Adipose tissue (tissue), 3 donors: Measurements from ENCODE around the gene CFAP61. TPM values are rescaled to one million over a fixed set of nuclear protein-coding genes. Genes with fewer than 3 reads are reported as not detected.
"Not testable (repeated sequence)": the region's sequence is repeated elsewhere in the genome, so short reads cannot be mapped to it uniquely, and the experiment has no call there.

Experiments
- H3K27ac ChIP-seq: one replicate; pipeline ENCODE4 v1.5.1; 2013; ENCODE audit warnings: low read depth, low read length
- WGBS, 3 donors: extraction: QIAGEN DNeasy Blood & Tissue Kit; methylation state at CpG; one replicate each; pipeline ENCODE4 v1.1.7; 2013; 5-methylcytosine and 5-hydroxymethylcytosine counted together
- polyA plus RNA-seq, 3 donors: library from polyadenylated mRNA; stranded (reverse); fragments of 200-250 nt; gene quantifications; one replicate each; pipeline ENCODE4 v1.2.3, GENCODE V29; 2013
- donor health status: healthy with polysubstance abuse.
- donor health status: Bipolar disorder and iron deficiency.
- donor health status: healthy.

Gene CFAP61
- polyA plus RNA-seq, 3 donors = 0.24 TPM; not detected in 2

DNA sequence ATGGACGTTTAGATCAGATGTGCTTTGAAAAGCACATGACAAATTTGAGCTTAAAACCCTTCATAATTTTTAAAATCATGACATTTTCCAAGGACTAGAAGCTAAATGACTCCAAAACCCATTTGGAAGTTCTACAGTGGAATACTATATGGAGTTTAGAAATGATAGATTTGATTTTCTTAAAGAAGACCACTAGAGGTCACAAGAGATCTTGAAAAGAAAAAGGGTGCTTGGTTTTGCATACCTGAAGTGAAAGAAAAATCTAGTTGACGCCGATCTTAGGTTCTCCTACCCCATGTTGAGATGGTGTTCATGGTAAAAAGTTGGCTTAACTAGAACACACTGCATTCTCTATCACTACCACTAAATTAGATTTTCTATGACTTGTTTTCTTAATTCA lies 31.5 kb downstream of the CFAP61 start:
- WGBS, 3 donors = 4 to 6% (median 5%) methylated on average over 3 of the region's 3 CpGs
- H3K27ac ChIP-seq = no peak overlapping the region

DNA sequence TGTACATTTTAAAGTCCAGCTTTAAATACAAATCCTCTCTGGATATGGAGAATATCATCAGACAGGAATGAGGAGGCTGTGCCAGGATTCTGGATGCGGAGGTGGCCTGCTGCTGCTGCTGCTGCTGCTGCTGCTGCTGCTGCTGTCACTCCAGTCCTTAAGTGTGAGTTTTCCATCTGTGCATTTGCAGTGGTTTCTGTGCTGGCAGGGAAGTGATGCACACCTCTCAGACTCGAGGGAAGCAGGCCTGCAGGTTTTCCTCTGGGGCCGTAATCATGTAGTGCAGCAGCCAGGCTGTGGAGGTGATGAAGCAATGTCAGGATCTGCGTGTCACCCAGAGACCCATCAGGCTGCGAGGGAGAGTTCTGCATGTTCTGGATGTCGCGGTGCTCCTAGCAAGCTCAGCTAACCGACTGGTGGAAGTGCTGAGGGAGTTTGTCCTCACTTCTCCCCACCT lies 32.0 kb downstream of the CFAP61 start:
- H3K27ac ChIP-seq = no peak overlapping the region
- WGBS, 3 donors = 60 to 78% (median 66%) methylated on average over 8 of the region's 8 CpGs

DNA sequence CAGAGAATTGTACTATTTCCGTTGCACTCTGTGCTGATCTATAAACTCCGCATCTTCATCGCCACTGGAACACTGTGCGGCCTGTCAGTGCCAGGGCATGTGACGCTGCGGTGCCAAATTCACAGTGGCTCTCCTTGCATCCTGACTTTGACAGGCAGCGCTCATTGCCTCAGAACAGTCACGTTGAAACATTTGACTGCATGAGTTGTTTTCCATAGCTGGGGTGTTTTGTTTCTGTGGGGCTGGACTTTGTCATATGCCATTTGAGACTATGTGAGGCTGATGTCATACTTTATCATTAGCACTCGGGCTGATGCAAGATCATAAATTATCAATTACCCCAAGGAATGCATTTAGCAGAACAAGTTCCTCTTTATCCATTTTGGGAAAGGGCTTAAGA lies 32.7 kb downstream of the CFAP61 start:
- WGBS, 3 donors = 78 to 83% (median 79%) methylated on average over 9 of the region's 9 CpGs
- H3K27ac ChIP-seq = no peak overlapping the region

DNA sequence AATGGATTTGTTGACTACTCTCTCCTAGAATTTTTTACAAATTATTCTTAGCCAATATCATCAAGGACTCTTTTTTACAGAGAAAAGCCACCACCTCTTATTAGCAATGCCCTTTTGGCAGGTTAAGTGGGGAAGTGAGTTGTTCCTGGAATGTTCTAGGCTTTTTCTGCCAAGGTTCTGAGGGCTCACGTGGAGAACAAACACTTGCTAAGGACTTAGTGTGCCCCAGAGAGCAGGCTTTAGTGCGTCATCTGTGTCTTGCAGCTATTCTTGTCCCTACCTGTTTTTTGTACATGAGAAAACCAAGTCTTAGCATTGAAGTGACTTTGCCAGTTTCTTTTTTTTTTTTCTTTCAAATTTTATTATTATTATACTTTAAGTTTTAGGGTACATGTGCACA lies 33.5 kb downstream of the CFAP61 start:
- WGBS, 3 donors = 23 to 53% (median 47%) methylated on average over 2 of the region's 2 CpGs
- no peak overlapping the region for H3K27ac ChIP-seq

DNA sequence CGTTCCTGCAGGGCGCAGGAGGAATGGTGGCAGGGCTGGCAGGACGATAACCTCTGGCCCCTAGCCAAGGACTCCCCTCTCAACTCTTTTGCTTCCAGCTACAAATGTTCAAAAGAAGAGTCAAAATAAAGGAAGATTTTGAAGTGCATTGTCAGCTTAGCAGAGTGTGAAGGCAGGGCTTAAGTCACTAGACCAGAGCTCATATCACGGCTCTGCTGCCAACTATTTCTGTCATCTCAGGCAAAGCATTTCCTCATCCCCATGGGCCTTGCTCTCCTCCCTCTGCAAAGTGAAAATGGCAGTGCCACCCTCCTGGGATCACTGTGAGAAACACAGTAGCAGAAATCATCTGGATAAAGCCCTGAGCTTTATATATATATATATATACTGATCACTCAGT lies 36.7 kb downstream of the CFAP61 start:
- H3K27ac ChIP-seq = no peak overlapping the region
- WGBS, 3 donors = 71 to 80% (median 75%) methylated on average over 4 of the region's 4 CpGs

DNA sequence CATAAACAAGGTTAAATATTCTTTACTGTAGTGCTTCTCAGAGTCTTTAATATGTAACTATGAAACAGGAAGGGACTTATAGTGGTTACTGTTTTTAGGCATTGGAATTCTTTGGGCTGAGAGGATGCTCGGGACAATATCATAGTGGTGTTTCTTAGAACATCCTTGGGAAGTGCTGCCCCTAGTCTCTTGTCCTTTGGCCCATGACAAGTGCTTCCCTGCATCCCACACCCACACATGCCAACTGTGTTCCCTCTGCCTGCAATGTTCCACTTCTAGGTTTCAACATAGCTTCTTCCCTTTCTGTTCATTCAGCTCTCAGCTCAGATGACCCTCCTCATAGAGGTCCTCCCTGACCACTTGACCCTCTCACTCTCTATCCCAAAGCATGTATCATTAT lies 37.6 kb downstream of the CFAP61 start:
- no peak overlapping the region for H3K27ac ChIP-seq
- 58 to 77% (median 71%) methylated on average over 1 of the region's 1 CpG for WGBS, 3 donors

DNA sequence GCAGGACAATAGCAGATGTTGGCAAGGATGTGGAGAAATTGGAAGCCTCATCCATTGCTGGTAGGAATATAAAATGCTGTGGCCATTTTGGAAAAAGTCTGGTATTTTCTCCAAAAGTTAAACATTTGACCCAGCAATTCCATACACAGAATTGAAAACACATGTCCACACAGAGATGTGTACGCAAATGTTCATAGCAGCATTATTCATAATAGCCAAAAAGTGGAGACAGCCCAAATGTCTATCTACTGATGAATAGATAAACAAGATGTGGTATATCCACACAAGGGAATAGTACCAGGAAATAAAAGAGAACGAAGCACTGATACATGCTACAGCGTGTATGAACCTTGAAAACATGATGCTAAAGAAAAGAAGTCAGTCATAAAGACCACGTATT lies 40.5 kb downstream of the CFAP61 start:
- no peak overlapping the region for H3K27ac ChIP-seq
- 84 to 90% (median 88%) methylated on average over 4 of the region's 4 CpGs for WGBS, 3 donors

DNA sequence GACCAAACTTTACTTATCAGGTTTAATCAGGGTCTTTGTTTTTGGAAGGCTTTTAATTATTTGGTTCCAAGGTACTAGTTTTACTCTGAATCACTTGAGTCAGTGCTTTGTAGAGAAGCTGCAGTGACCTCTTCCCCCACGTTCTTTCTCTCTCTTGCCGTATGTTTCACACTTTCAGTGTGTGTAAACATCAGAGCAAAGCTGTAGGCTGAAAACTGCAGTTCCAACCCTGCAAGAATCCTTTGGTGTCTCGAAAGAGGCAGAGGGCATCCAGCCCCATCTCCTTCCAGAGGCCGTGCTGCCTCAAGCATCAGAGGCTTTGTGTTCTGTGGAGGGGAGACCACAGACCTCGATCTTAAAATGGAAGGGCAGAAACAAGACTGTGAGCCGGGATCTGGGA lies 42.1 kb downstream of the CFAP61 start:
- 69 to 77% (median 76%) methylated on average over 6 of the region's 6 CpGs for WGBS, 3 donors
- H3K27ac ChIP-seq = no peak overlapping the region

DNA sequence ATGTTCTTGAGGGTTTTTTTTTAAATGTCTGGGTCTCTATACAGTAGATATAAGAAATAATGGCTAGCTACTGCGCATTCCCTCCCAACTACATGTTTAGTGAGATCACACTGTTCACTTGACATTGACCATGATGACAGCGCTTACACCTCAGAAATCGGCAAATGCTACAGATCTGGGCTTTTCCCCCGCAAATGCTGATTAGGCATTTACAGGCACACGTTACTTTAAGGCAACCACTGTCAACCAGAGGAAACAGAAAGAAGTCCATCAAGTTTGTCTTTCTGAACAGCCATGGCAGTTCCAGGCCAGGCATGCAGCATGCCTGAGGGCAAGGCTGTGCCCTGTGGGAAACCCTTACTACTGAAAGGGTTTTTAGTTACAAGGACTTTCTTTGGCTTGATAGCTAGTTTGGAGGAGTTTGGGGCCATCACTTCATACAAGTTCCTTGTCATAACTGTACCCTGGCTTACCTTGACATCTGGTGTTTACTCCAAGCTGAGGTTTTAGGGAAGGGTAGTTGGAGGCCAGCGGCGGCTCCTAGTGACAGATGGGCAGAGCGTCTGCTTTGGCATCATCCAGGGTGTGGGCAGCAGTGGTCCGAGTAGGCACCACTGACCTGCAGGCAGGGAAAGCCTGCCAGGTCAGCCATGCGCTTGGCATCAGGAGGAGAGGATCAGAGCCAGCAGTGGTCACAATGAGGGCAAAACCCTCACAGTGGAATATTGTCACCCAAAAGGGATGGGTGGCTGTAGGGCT lies 43.0 kb downstream of the CFAP61 start:
- no peak overlapping the region for H3K27ac ChIP-seq
- WGBS, 3 donors = 86 to 90% (median 87%) methylated on average over 10 of the region's 10 CpGs

DNA sequence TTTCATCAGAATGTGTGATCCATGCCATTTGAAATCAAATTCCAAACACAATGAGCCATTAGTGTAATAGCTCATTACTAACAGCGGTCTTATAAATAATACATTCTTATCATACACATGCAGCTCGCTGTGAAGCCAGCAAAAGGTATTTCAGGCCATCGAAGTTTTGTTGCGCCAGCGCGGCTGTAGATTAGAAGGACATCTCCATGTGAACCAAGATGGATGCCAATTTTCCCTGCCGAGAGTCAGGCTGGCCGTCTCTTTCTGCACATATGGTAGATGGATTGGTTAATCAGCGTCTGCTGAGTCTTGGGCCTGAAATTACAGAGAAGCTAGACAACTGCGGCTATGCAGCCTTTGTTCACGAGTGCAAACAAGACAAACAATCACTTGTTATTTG lies 44.1 kb downstream of the CFAP61 start:
- 84 to 90% (median 87%) methylated on average over 11 of the region's 11 CpGs for WGBS, 3 donors
- H3K27ac ChIP-seq = no peak overlapping the region

DNA sequence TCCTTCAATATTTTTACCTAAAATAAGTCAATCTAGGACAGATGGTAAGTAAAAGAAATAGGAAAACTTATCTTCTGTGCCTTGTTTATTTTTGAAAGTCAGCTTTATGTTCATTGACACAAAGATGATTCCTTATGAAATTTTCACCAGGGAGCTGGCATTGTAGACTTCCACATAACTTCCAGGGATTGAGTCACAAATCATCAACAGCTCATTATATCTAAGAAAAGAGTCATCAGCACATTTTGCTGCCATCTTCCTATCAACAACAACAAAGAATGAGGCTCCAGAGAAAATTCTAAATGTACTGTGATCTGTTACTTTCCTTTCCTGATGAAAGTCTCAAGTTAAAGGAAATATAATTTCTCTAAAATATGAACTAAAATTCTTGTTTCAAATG lies 48.5 kb downstream of the CFAP61 start:
- no peak overlapping the region for H3K27ac ChIP-seq

DNA sequence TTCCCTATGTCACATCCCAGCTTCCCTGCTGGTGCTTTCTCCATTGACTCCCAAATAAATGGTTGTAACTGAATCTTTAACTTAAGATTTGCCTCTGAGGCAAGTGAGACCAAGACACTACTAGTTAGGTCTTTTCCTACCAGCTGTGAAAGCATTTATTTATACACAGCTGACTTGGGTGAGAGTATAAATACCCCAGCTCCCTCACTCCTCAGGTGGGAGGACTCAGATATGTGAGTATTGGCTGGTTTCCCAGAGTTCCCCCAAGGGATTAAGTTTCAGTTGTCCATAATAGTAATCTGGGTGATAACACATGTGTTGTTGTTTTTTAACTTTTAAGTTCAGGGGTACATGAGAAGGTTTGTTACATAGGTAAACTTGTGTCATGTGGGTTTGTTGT lies 49.8 kb downstream of the CFAP61 start:
- no peak overlapping the region for H3K27ac ChIP-seq

DNA sequence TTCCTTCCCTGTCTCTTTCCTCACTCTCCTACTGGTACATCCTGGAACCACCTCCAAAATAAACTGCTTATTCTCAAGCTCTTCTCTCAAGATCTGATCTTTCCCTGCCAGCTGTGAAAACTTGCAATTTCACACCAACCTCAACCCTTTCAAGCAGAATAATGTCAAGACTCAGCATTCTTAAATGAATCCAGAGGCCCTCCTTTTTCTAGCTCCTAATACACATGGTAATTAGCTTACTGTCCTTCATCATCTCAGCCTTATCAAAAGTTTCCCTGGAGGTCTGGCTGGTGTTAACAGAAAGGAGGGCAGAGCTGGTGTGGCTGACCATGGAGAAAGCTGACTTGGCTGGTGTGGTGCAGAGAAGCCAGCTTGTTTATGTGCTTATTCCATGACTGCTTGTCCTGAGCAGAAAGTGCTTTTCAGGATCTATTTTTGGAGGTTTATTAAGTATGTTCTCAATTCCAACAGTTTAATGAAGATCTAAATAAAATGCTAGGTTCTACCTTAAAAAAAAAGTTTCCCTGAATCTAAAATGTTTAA lies 50.5 kb downstream of the CFAP61 start:
- H3K27ac ChIP-seq = no peak overlapping the region

DNA sequence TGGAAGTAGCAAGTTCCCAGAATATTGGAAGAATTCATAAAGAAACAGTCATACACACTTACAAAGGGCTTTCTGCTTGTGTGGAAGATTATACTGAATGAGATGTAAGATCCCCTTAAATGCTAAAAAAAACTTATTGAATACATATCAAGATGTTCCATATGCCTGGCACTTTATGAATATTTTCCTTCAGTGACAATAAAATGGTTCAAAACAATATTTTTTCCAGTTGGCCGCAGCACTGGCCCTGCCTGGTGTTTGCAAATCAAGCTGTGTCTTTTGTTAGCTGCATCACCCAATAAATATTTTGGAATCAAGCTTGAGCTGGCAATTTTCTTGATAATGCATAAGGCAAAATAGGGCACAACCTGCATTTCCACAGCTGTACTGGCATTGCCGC lies 51.2 kb downstream of the CFAP61 start:
- no peak overlapping the region for H3K27ac ChIP-seq
- 86 to 97% (median 95%) methylated on average over 2 of the region's 2 CpGs for WGBS, 3 donors

DNA sequence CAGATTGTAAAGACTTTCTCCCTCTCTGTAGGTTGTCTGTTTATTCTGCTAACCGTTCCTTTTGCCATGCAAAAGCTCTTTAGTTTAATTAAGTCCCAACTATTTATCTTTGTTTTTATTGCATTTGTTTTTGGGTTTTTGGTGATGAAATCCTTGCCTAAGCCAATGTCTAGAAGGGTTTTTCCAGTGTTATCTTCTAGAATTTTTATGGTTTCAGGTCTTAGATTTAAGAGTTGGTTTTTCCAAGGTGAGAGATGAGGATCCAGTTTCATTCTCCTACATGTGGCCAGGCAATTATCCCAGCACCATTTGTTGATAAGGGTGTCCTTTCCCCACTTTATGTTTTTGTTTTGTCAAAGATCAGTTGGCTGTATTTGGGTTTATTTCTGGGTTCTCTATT lies 70.9 kb downstream of the CFAP61 start:
- H3K27ac ChIP-seq = not testable (repeated sequence)
- WGBS, 3 donors = 77 to 78% (median 77%) methylated on average over 1 of the region's 1 CpG

DNA sequence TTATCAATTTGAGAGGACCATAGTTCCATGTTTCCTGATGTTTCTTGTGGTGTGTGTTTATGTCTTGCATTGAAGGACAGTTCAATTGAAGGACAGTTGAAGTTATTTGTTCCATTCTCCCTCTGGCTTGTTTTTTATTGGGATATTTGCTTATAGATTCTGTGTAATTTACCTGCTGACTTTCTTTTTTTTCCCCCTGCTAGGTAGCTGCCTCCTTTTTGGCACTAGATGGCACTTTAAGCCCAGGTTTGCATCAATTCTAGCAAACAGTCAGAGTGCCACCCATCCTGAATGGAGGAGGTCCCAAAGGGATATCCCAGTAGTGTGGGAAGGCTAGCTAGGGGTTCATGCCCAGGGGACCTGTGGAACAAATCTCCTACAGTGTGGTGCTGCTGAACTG lies 78.1 kb downstream of the CFAP61 start:
- no peak overlapping the region for H3K27ac ChIP-seq

DNA sequence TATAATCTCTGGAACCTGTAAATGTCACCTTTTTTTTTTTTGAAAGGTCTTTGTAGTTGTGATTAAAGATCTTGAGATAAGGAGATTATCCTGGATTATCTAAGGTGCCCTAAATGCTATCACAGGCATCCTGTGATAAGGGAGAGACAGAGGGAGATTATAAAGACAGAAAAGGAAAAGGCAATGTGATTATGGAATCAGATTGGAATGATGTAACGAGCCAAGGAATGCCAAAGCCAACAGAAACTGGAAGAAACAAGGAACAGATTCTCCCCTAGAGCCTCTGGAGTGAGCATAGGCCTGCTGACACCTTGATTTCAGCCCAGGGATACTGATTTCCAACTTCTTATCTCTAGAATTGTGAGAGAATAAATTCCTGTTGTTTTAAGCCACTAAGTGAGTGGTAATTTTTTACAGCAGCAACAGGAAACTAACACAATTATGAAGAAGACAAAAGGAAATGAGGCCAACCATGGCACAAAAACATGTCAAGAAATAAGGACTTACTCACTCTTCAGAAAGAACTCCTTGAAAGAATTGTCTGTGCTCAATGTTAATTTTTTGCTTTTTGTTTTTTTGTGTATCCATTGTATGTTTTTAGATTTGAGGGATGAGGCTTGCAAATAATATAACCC lies 82.7 kb downstream of the CFAP61 start:
- H3K27ac ChIP-seq = no peak overlapping the region
- 23 to 43% (median 25%) methylated on average over 1 of the region's 1 CpG for WGBS, 3 donors

DNA sequence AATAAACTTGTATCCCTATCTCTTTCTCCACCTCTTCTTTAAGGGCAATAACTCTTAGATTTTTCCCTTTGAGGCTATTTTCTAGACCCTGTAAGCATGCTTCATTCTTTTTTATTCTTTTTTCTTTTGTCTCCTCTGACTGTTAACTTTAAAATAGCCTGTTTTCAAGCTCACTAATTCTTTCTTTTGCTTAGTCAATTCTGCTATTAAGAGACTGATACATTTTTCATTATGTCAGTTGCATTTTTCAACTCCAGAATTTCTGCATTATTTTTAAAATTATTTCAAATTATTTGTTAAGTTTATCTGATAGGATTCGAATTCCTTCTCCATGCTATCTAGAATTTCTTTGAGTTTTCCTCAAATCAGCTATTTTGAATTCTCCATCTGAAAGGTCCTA lies 84.0 kb downstream of the CFAP61 start:
- no peak overlapping the region for H3K27ac ChIP-seq
- 56 to 79% (median 74%) methylated on average over 1 of the region's 1 CpG for WGBS, 3 donors

DNA sequence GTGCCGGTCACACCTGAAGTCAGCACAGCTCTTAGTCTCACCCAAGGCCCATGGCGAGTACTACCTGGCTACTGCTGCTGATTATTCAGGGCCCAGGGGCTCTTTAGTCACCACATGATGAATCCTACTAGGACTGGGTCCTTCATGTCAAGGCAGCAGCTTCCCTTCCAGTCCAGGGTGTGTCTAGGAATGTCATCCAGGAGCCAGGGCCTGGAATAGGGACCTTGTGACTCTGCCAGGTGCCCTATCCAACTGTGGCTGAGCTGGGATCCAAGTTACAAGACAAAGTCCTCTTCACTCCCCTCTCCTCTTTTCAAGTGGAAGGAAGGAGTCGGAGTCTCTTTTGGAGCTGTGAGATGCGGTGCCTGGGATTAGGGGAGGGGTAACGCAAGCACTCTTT lies 85.5 kb downstream of the CFAP61 start:
- 91 to 94% (median 92%) methylated on average over 5 of the region's 5 CpGs for WGBS, 3 donors
- no peak overlapping the region for H3K27ac ChIP-seq
